Body of pancreas (tissue), 4 donors: ENCODE results near the gene MRM2. TPM values are rescaled to one million over a fixed set of nuclear protein-coding genes. Genes with fewer than 3 reads are reported as not detected.

ENCODE experiments used
- microRNA-seq, 2 donors: library from miRNA; unstranded; fragments of <30 nt; microRNA quantifications; one replicate each; pipeline ENCODE4, GENCODE V29; 2016; ENCODE audit warnings: borderline number of aligned reads in 2 of 2, borderline replicate concordance in 2 of 2
- total RNA-seq, 2 donors: library from RNA; depleted of rRNA; stranded (reverse); fragments of >200 nt; gene quantifications; one replicate each; pipeline ENCODE4 v1.1.0, GENCODE V29; 2016

Gene MRM2
- total RNA-seq, 2 donors from 2014 or later = 7.6 to 8.8 TPM

Small RNAs within 50 kb of the gene (microRNA-seq; reads per million reads assigned to microRNA genes)
- gene MIR6836 = 0 reads per million in 2 donors

Other genes starting within 250 kb of the MRM2 start
- 10 to 100 TPM; 14.0 to 66.9 TPM for gene MAD1L1, start 9.3 kb downstream of the MRM2 start, total RNA-seq
- gene NUDT1, start within 50 bp of the MRM2 start, total RNA-seq = 10 to 100 TPM in 1 of 2 donors, not detected in 1; 26.2 TPM
- gene SNX8, start 72.2 kb upstream of the MRM2 start, total RNA-seq = 1 to 10 TPM; 5.3 to 6.2 TPM
- 100 to 1,000 TPM in 1 of 2 donors, 10 to 100 TPM in 1; 87.2 to 232 TPM for gene EIF3B, start 112.6 kb upstream of the MRM2 start, total RNA-seq
- gene CHST12, start 161.4 kb upstream of the MRM2 start, total RNA-seq = 10 to 100 TPM in 1 of 2 donors, 1 to 10 TPM in 1; 4.7 to 11.2 TPM
- not detected for gene GRIFIN, start 234.2 kb upstream of the MRM2 start, total RNA-seq